GM18517 (cell line): ENCODE data around the gene SLC12A3.
A peak's percentile ranks its signal among the peaks of the same experiment; 100 is the strongest.
"Not testable (repeated sequence)": the region's sequence is repeated elsewhere in the genome, so short reads cannot be mapped to it uniquely, and the experiment has no call there.

ENCODE experiments used
- ATAC-seq: cut with Tn5 transposase; IDR thresholded peaks from one replicate; pipeline ENCODE4 v1.9.1; 2021; ENCODE audit warnings: mild to moderate bottlenecking, moderate library complexity; ENCODE audit not compliant: unreplicated experiment

The SLC12A3 gene

DNA sequence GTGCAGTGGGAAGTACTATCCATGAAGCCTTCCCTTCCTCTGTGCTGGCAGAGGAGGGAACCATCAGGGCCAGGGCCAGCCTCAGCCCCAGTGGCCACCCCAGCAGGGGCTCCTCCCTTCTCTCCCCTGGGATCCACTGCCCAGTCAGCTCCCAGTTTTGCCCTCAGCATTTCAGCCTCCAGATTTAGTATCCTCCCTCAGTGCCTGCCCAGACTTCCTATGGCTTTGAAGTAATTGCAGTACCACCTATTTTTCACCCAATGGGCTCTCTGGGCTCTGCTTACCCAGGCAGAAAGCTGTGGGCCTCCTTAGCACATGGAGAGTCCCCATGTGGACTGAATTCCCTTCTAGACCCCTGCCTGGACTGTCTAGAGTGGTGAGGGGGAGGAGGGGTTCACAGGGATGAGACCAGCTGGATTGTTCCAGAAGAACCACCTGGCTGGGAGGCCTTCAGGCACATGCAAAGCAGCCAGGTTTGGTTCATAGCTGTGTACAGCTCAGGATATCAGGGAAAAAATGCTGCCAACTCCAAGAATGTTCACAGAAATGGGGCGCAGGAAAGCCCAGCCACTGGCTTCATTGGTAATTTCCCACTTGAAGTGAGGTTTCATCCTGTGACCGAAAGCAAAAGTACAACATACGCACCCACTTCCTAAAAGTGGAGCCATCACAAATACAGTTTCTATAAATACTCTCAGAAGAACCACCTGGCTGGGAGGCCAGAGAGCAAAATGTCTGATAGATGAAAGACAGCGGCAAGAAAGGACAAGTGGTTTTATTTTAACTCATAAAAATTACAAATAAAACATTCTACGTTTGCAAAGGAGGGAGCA is 51.8 kb downstream of the SLC12A3 start:
- ATAC-seq = peak; percentile 89

DNA sequence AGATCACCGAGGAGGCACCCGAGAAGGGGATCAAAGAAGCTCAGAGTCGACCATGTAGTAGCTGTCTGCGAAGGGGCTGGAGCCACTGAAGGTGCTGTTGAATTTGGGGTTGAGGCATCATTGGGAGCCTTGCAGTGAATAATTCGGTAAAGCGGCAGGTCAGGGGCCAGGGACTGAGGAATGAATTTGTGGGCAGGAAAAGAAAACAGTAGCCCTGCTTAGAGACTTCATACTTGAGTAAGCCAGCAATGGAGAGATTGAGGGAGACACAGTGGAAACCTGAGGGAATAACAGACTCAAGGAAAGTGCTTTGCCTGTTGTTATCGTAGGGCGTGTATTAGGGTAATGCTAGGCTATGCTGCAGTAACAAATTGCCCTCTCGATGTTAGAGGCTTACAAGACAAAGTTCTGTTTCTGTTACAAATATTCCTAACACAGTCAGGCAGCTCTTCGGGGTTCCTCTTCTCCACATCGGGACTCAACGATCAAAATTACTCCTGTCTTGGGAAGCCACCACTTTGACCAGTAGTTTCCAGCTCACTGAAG is 53.5 kb downstream of the SLC12A3 start:
- no peak for ATAC-seq

DNA sequence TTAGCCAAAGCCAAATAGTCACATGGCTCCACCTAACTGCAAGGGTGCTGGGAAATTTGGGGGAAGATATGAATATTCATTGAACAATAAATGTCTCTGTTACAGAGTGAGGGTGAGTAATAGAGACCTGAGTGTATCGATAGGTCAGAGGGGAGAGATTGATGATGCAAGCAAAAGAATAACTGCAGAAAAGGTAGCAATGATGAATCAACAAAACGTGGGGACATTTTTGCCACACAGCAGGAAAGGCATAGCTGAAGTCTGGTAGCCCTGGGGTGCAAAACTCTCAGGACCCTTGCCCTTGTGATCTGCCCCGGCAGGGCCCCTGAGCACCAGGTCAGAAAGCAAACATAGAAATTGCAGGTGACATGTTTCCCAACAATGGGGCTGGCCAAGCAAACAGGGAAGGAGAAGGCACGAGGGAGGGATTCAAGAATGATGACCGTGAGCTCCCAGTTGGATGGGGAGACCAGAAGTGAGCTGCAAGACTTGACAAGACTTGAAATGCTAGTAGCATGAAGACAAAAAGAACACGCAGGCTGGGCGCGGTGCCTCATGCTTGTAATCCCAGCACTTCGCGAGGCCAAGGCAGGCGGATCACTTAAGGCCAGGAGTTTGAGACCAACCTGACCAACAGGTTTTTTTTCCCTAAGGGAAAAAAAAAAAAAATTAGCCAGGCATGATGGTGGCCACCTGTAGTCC is 54.2 kb downstream of the SLC12A3 start:
- no peak for ATAC-seq

DNA sequence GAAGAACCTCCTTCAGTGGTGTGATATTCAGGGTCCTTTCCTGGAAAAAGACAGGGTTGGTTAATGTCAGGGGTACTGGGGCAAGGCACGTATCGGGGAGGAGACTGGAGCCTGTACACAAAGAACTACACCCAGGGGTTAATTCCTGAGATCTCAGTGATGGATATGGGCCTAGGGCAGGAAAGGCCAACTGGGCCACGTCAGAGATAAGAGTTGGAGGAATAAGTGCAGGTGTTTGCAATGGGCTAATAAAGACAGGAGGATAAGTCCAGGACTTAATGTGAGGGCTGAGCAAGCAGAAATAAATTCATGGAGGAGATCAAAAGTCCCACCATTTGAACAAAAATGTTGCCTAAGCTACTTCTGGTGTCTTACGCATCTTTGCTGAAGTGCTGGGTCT is 56.6 kb downstream of the SLC12A3 start:
- ATAC-seq = no peak

DNA sequence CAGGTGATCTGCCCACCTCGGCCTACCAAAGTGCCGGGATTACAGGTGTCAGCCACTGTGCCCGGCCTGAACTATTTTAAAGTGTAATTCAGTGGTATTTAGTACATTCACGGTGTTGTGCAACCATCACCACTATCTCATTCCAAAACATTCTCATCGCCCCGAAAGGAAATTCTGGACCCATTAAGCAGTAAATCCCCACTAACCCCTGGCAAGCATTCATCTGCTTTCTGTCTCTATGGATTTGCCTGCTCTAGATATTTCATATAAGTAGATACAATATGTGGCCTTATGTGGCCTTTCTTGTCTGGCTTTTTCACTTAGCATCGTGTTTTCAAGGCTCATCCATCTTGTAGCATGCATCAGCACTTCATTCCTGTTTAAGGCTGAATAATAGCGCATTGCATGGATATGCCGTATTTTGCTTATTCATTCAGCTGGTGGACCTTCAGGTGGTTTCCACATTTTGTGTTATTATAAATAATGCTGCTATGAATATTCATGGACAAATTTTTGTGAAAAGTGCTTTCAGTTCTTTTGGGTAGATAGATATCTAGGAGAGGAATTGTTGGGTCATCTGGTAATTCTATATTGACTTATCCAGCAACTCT is 58.6 kb downstream of the SLC12A3 start:
- no peak for ATAC-seq

DNA sequence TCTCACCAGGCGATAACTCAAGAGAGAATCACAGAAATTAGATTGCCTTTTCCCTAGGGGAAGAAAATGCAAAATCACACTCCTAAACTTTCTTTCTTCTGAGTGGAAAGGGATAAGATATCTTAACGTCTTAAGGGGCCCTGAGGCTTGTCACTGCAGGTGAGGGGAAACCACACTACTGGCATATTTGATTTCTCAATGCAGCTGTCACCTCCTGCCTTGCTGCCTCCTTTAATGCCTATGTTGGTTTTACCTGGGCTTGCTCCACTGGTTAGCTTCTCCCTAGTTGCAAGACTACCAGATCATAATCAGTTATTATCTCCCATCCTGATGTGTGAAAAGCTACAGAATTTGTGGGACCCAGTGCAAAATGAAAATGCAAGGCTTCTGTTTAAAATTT is 62.5 kb downstream of the SLC12A3 start:
- ATAC-seq = no peak

DNA sequence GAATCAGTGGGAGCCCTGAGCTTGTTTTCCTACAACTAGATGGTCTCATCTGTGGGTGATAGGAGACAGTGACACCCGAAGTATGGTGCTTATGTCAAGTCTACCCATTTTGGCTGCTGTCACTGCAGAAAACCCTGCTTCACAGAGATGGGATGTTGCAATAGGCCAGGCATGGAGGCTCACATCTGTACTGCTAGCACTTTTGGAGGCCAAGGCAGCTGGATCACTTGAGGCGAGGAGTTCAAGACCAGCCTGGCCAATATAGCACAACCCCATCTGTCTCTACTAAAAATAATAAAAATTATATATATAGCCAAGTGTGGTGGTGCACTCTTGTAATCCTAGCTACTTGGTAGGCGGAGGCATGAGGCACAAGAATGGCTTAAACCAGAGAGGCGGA is 64.6 kb downstream of the SLC12A3 start:
- no peak for ATAC-seq

DNA sequence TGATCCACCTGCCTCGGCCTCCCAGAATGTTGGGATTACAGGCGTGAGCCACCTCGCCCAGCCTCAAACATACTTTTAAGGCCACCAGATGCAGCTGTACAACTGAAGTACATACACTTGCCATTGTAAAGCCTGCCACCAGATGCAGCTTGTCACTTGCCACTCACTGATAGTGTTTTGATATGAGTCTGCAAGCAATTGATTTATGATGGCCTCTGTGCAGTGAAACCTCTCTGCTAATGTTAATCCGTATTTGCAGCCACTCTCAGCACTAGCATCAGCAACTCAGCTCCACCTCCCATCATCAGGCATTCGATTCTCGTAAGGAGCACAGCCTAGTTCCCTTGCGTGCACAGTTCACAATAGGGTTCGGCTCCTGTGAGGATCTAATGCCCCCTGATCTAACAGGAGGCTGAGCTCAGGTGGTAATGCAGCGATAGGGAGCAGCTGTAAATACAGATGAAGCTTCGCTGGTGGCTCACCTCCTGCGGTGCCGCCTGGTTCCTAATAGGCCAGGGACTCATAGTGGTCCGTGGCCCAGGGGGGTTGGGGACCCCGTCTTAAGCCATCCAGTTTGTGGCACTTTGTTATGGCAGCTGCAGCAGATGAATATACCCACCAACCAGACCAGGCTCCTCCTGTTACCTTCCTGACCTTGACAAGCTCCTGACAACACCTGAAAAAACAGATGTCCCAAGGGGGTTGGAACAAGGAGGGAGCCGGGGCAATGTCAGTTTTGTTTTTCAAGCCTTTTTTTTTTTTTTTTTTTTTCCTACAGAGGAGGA is 65.7 kb downstream of the SLC12A3 start:
- peak; percentile 2 for ATAC-seq

DNA sequence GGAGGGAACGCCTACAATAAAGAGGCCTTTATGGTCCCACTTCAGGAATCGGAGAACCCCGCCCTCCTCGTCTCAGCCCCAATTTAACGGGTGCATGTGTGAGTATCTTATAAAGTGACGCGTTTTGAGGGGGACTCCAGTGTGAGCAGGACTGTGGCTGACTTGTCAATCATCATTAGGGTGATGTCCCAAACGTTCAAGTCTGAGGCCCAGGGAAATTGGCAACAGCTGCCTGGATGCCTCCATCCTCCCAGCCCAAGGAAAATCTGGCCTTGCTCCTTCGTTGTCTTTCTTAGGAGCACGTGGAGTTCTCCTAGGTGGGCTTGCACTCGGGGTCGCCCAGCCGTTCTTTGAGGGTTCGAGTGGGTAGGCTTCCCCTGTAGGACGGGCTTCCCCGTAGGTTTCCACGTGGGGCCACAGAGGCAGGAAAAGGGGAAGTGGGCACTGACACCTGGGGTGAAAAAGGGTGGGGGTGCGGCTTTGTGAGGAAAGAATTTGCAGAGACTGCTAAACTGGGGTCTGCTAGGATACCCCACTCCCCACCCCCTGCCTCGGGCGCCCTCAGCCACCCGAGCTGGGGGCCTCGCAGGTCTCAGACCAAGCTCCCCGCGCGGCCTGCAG is 66.4 kb downstream of the SLC12A3 start:
- ATAC-seq = peak; percentile 41

DNA sequence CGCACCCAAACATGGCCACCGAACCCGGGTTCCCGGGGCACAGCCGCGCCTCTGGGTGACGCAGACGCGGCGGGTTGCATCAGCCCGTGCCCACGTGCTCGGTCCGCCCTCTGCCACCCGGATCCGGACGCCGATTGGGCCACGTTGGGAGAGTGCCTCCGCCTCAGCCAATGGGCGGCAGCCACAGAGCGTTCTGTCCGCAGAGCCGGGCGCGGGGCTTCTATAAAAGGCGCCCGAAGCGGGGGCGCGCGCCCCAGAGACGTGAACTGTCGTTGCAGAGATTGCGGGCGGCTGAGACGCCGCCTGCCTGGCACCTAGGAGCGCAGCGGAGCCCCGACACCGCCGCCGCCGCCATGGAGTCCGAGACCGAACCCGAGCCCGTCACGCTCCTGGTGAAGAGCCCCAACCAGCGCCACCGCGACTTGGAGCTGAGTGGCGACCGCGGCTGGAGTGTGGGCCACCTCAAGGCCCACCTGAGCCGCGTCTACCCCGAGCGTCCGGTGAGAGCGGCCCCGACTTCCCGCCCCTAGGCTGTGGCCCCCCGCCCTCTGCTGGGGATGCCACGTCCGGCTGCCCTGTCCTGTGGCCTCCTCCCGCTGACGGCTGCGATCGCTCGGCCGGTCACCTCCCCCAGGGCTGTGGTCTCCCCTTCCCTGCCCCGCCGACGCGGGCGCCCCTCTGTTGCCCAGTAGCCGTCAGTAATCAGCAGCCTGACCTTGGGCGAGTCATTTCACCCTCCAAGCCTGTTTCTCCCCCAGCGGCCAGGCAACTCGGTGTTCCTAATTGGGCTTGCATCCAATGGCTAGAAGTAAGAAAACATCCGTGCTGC is 67.1 kb downstream of the SLC12A3 start, which contains the start of gene HERPUD1:
TSS of gene HERPUD1 (plus strand) at position 251 of the 829 bp plus-strand sequence. CDS start at position 354, 103 bp downstream.
- ATAC-seq = peak; percentile 72

DNA sequence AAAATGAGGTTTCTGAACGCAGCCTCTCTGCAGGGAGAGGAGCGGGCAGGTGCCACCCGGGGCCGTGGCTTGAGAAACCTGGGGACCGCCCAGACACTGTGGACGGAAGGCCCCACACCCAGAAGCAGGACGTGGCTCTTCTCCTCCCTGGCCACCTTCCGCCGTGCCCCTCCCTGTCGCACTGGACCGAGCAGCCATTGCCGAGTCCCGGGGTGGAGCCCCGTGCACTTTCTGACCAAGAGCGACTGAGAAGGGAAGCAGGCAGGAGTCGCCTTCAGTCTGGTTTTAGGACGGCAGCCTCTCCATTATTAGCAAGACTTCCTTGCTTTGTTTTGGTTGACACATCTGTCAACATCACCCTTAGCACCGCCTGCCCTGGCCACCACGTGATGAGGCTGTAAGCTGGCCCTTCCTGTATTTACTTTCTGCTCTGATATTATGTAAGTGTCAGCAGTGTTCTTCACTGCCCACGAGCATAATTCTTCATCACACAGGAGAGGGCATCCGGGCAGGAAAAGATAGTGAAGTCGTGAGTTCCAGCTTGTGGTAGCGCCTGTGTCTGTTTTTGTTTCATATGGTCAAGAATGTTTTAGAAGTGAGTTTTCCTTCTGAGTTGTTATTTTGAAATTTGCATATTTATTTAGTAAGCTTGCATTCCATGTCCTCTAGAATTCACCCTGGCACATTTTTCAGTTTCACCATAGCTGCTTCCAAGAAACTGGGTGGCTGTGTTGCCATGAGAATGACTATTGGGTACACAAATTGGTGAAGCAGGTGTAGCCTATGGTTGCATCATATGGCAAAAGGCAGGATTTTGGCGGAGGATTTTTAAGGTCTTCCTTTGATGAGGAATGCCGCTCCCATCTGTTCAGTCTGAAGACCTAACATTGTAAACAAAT is 68.0 kb downstream of the SLC12A3 start:
- peak; percentile 1 for ATAC-seq

DNA sequence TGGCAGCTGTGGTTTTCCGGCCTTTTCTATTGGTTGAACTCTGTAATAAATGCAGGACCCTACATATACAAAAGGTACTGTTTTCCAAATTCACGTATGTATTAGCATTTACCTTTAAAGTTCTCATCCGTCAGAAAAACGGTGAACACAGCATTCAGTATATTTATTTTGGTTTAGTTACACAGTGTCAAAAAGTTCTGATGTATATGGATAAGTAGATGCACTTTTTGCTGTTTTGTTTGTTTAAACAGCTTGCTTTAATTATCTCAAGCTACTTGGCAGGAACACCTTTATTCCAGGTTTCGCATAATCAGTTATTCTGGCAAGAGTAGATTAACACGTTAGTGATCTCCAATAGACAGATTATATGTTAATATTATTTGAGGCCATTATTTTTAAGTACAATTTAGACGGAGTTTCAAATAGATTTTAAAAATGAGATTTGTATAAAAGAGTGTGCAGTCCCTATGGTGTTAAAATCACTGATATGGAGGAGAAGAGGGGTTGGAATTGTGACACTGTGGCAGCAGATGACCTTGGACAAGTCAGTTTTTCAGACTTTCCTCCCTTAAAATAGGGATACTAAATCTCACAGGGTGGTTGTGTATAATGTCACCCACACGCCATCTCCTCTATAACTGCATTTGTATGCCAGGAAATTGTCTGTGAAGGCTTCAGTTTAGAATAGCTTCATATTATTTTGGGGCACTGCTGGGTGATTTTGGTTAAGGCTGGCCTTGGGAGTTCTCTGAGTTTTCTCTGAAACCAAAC is 69.0 kb downstream of the SLC12A3 start:
- ATAC-seq = no peak

DNA sequence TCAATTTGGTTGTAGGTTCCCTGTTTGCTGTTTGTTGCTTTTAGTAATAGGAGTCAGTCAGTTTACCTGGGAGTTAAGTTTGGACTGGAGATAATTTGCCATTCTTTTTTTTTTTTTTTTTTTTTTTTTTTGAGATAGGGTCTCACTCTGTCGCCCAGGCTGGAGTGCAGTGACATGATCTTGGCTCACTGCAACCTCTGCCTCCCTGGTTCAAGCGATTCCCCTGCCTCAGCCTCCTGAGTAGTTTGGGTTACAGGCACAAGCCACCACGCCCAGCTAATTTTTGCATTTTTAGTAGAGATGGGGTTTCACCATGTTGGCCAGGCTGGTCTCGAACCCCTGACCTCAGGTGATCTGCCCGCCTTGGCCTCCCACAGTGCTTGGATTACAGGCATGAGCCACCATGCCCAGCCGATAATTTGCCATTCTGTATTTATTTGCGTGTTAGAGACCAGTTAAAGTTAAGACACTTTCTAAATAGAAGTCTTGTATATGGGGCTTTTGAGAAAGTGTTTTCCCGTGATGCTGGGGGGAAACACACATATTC is 69.7 kb downstream of the SLC12A3 start:
- ATAC-seq = not testable (repeated sequence)

DNA sequence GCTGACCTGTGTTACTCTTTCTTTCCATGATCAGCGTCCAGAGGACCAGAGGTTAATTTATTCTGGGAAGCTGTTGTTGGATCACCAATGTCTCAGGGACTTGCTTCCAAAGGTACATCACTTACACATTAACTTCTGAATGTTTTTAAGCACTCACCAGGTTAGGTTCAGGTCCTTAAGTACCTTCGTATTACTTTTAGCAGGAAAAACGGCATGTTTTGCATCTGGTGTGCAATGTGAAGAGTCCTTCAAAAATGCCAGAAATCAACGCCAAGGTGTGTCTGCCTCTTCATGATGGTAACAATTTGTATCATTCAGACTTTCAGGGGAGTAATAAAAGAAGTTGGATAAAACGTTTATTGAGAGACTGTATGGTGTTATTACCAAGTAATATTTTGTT is 70.2 kb downstream of the SLC12A3 start:
- ATAC-seq = no peak

DNA sequence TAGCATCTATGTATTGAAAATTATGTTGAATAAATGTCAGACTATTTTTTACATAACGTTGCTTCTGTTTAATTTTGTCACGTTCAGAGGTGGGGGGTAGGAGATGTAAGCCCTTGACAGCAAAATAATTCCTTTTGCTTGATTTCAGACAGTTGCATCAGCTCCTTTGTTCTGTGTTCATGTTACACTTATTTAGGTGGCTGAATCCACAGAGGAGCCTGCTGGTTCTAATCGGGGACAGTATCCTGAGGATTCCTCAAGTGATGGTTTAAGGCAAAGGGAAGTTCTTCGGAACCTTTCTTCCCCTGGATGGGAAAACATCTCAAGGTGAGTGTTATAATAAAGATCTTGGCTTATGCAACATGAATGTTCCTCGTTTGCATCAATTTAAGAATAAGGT is 71.5 kb downstream of the SLC12A3 start:
- no peak for ATAC-seq

DNA sequence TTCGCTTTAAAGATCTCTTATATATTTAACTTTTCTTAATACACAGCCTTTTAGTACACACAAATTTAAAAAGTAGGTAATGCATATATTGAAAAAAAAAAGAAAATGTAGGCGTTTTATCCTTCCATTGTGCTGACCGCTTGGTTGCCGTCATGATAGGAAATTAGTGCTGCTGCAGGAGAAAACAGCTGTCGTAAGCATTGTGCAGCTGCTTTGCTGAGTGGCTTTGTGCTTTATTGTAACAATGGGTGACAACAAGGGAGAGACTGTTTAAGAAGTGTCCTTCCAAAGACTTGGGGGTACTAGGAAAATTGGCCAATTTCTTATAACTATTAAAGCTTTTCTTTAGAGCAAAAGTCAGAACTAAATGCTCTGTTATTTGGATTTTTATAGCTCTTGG is 71.9 kb downstream of the SLC12A3 start:
- no peak for ATAC-seq
